Fibroblast of the aortic adventitia (primary cell): ENCODE data around the gene TSPYL6. TPM values are rescaled to one million over a fixed set of nuclear protein-coding genes. Genes with fewer than 3 reads are reported as not detected.
"Not testable (repeated sequence)": the region's sequence is repeated elsewhere in the genome, so short reads cannot be mapped to it uniquely, and the experiment has no call there.

Source experiments
- DNase-seq: peaks from one replicate; pipeline ENCODE4 v3.0.0-alpha.2; 2010; ENCODE audit warnings: low read depth
- H3K4me3 ChIP-seq: 2 replicates; pipeline ENCODE4 v1.5.1; 2011; ENCODE audit warnings: low read depth, mild to moderate bottlenecking, control low read depth, low read length, moderate library complexity
- CTCF ChIP-seq: IDR thresholded peaks from 2 replicates; pipeline ENCODE4 v1.5.1; 2011; ENCODE audit warnings: mild to moderate bottlenecking, low read length, control low read depth, inconsistent platforms; ENCODE audit not compliant: insufficient read depth
- total RNA-seq: library from RNA; depleted of rRNA; stranded (reverse); fragments of >200 nt; gene quantifications from 2 replicates; pipeline ENCODE4 v1.2.3, GENCODE V29; 2012; ENCODE audit warnings: low replicate concordance

TSPYL6 gene
- total RNA-seq, 1 donor, result not detected

- H3K4me3 ChIP-seq, result no peak overlapping the region
- TF ChIP-seq CTCF, result no peak
- DNase-seq, result no peak
Measured at GRCh38 chr2:54271843-54272627, 16.0 kb upstream of the TSPYL6 start.

GRCh38 chr2:54271189-54271588 is 15.2 kb upstream of the TSPYL6 start:
- no peak overlapping the region for H3K4me3 ChIP-seq
- no peak for TF ChIP-seq CTCF
- DNase-seq, result no peak

- no peak for TF ChIP-seq CTCF
Measured at GRCh38 chr2:54267577-54267976, 11.5 kb upstream of the TSPYL6 start.

GRCh38 chr2:54265081-54265480 is 9.1 kb upstream of the TSPYL6 start:
- not testable (repeated sequence) for H3K4me3 ChIP-seq, DNase-seq

More at GRCh38 chr2:54267577-54267976, 11.5 kb upstream of the TSPYL6 start:
- no peak overlapping the region for H3K4me3 ChIP-seq
- DNase-seq, result no peak

GRCh38 chr2:54262015-54262765 is 6.2 kb upstream of the TSPYL6 start:
- no peak for TF ChIP-seq CTCF
- no peak overlapping the region for H3K4me3 ChIP-seq
- DNase-seq, result peak; percentile 25

- no peak for DNase-seq
- no peak for TF ChIP-seq CTCF
- H3K4me3 ChIP-seq, result no peak overlapping the region
Measured at GRCh38 chr2:54261537-54261936, 5.5 kb upstream of the TSPYL6 start.

- H3K4me3 ChIP-seq, result no peak overlapping the region
- TF ChIP-seq CTCF, result no peak
- DNase-seq, result no peak
Measured at GRCh38 chr2:54260241-54260595, 4.2 kb upstream of the TSPYL6 start.
